GM12891 (cell line): Measurements from ENCODE around the gene MGAT5.

Experiments used
- PAX5 ChIP-seq: IDR thresholded peaks from 2 replicates; pipeline ENCODE4 v1.6.1; 2011; ENCODE audit warnings: low read length, moderate library complexity, mild to moderate bottlenecking; ENCODE audit not compliant: insufficient read depth, severe bottlenecking
- POLR2A ChIP-seq: IDR thresholded peaks from 2 replicates; pipeline ENCODE4 v1.6.1; 2011; ENCODE audit warnings: low read depth, low read length, control low read depth
- POLR2AphosphoS5 ChIP-seq: IDR thresholded peaks from 2 replicates; pipeline ENCODE4 v1.6.1; 2011; ENCODE audit warnings: low read depth, low read length, control low read depth
- SPI1 ChIP-seq: IDR thresholded peaks from 2 replicates; pipeline ENCODE4 v1.6.1; 2011; ENCODE audit warnings: low read depth, low read length, control low read depth
- TAF1 ChIP-seq: IDR thresholded peaks from 2 replicates; pipeline ENCODE4 v1.6.1; 2011; ENCODE audit warnings: low read depth, low read length, control low read depth

GRCh38 chr2:134338208-134338607, 84.3 kb downstream of the MGAT5 start:
- TF ChIP-seq POLR2AphosphoS5 (no peak), PAX5 (no peak), POLR2A (no peak), TAF1 (no peak), SPI1 (no peak)
